Endothelial cell of umbilical vein (primary cell): ENCODE measurements around the gene UFSP2. TPM values are rescaled to one million over a fixed set of nuclear protein-coding genes. Genes with fewer than 3 reads are reported as not detected.
A peak's percentile ranks its signal among the peaks of the same experiment; 100 is the strongest.

Source experiments
- Bru-seq: library from RNA; stranded (reverse); fragments of 400-500 nt; gene quantifications from one replicate; lab custom pipeline; 2021; lab: Mats Ljungman, UMichigan
- BruChase-seq, 2 experiments: library from RNA; stranded (reverse); fragments of 400-500 nt; gene quantifications; one replicate each; lab custom pipeline; 2021; lab: Mats Ljungman, UMichigan
- BruUV-seq: library from RNA; stranded (reverse); fragments of 400-500 nt; replicated peaks from 2 replicates; lab custom pipeline; 2021; lab: Mats Ljungman, UMichigan
- CTCF ChIA-PET: fragments of 300-600, 350-600 bp; sonication (Branson Sonifier 250); formaldehyde crosslinking; loops from one replicate; lab custom pipeline; 2021; ENCODE audit warnings: antibody characterized with exemption, inconsistent platforms; lab: Charles Lee
- POLR2A ChIA-PET: fragments of 300-600, 350-600 bp; sonication (Branson Sonifier 250); formaldehyde crosslinking; loops from one replicate; lab custom pipeline; 2021; ENCODE audit warnings: antibody characterized with exemption, inconsistent platforms; lab: Charles Lee
- DNase-seq: peaks from one replicate; pipeline ENCODE4 v3.0.0-alpha.2; 2011; ENCODE audit warnings: low read depth, low spot score
- FAIRE-seq: peaks from 2 replicates; lab custom pipeline; 2011; peaks lifted over from hg19 to GRCh38; lab: Jason Lieb, UNC
- H2AFZ ChIP-seq: 2 replicates; pipeline ENCODE4 v1.6.0; 2012; ENCODE audit warnings: low read depth, low read length, control low read depth, inconsistent platforms
- H3K27ac ChIP-seq: 2 replicates; pipeline ENCODE4 v1.5.1; 2011; ENCODE audit warnings: low read depth, mild to moderate bottlenecking, control low read depth, low read length, moderate library complexity; ENCODE audit not compliant: insufficient read depth
- H3K27me3 ChIP-seq, 2 experiments: 2 replicates each; pipeline versions ENCODE4 v1.6.0 to v1.6.1; 2011; ENCODE audit warnings: low read length in 2 of 2, mixed read lengths in 1 of 2; ENCODE audit not compliant: control insufficient read depth in 2 of 2, insufficient read depth in 2 of 2
- H3K36me3 ChIP-seq, 2 experiments: 2 replicates in 1 of 2; 3 replicates in 1 of 2; pipeline ENCODE4 v1.5.1; 2011; ENCODE audit warnings: low read length in 2 of 2, mild to moderate bottlenecking in 1 of 2, moderate library complexity in 1 of 2; ENCODE audit not compliant: control insufficient read depth in 2 of 2, insufficient read depth in 2 of 2; ENCODE audit errors: extremely low read depth in 1 of 2
- H3K4me1 ChIP-seq: 3 replicates; pipeline ENCODE4 v1.5.1; 2011; ENCODE audit warnings: mild to moderate bottlenecking, low read length; ENCODE audit not compliant: control insufficient read depth, insufficient read depth; ENCODE audit errors: extremely low read depth
- H3K4me2 ChIP-seq: 2 replicates; pipeline ENCODE4 v1.6.1; 2011; ENCODE audit warnings: low read length, control low read depth, mixed read lengths; ENCODE audit not compliant: insufficient read depth
- H3K4me3 ChIP-seq, 3 experiments: fragments of 200-600 bp in 1 of 3; sonication (generic), shearing (Covaris generic) in 1 of 3; replicated peaks in 1 of 3; 2 replicates each; pipeline ENCODE4 v1.5.1; 2011 to 2016; ENCODE audit warnings: control low read depth in 3 of 3, low read length in 3 of 3, mild to moderate bottlenecking in 2 of 3, inconsistent platforms in 1 of 3, low read depth in 1 of 3, moderate library complexity in 1 of 3; ENCODE audit not compliant: insufficient read depth in 1 of 3
- H3K79me2 ChIP-seq: 2 replicates; pipeline ENCODE4 v1.6.0; 2012; ENCODE audit warnings: low read length, inconsistent platforms; ENCODE audit not compliant: control insufficient read depth, insufficient read depth
- H3K9ac ChIP-seq: replicated peaks from 2 replicates; pipeline ENCODE3; 2011; ENCODE audit warnings: low read length, control low read depth; ENCODE audit not compliant: insufficient read depth; ENCODE audit errors: extremely low read depth
- H3K9me1 ChIP-seq: replicated peaks from 3 replicates; pipeline ENCODE4 v1.6.0; 2011; ENCODE audit warnings: mild to moderate bottlenecking, low read length; ENCODE audit not compliant: control insufficient read depth, insufficient read depth; ENCODE audit errors: extremely low read depth
- H3K9me3 ChIP-seq: replicated peaks from 2 replicates; pipeline ENCODE4 v1.5.1; 2012; ENCODE audit warnings: low read length, inconsistent platforms; ENCODE audit not compliant: control insufficient read depth, insufficient read depth
- H4K20me1 ChIP-seq: replicated peaks from 2 replicates; pipeline ENCODE3; 2011; ENCODE audit warnings: mild to moderate bottlenecking, low read length; ENCODE audit not compliant: control insufficient read depth, insufficient read depth; ENCODE audit errors: extremely low read depth
- EZH2 ChIP-seq: IDR thresholded peaks from 2 replicates; pipeline ENCODE4 v1.6.1; 2012; ENCODE audit warnings: borderline replicate concordance, low read depth, mild to moderate bottlenecking, moderate library complexity, low read length, inconsistent platforms; ENCODE audit not compliant: severe bottlenecking
- GATA2 ChIP-seq: IDR thresholded peaks from 2 replicates; pipeline ENCODE4 v1.7.0; 2011; ENCODE audit warnings: low read depth, mild to moderate bottlenecking, moderate library complexity, mixed read lengths, low read length; ENCODE audit not compliant: insufficient read length, insufficient read depth
- POLR2A ChIP-seq: IDR thresholded peaks from 2 replicates; pipeline ENCODE4 v1.6.1; 2012; ENCODE audit warnings: low read depth, mild to moderate bottlenecking, control low read depth, low read length
- POLR2AphosphoS5 ChIP-seq: IDR thresholded peaks from 2 replicates; pipeline ENCODE4 v1.6.1; 2012; ENCODE audit warnings: low read depth, mild to moderate bottlenecking, control low read depth, low read length, moderate library complexity; ENCODE audit not compliant: insufficient read depth
- dilution Hi-C: fragments of 300-500 bp; cut with MboI; formaldehyde crosslinking; loops from one replicate; pipeline ENCODE4 v1.15.0; 2019; ENCODE audit warnings: low sequenced_read_pairs; ENCODE audit not compliant: extremely low pct_ligation_motif_present
- intact Hi-C: fragments of 100-400 bp; cut with micrococcal nuclease; formaldehyde crosslinking; loops from one replicate; pipeline ENCODE4 v1.10.0; 2022
- long read RNA-seq: library from polyadenylated mRNA; stranded (forward); transcript quantifications from one replicate; pipeline ENCODE4 v2.0.0, GENCODE V29; 2021
- polyA minus RNA-seq, 3 experiments: library from RNA; depleted of rRNA, polyadenylated mRNA; stranded (reverse); fragments of >200 nt; gene quantifications; 1 replicate in 1 of 3; 2 replicates in 2 of 3; pipeline ENCODE4 v1.2.3, GENCODE V29; 2011
- polyA plus RNA-seq, 4 experiments: library from polyadenylated mRNA; depleted of rRNA in 3 of 4; stranded (reverse) in 3 of 4; unstranded in 1 of 4; fragments of >200 nt; gene quantifications; 2 replicates each; pipeline versions ENCODE4 v1.2.1 to v1.2.3, GENCODE V29; 2011 to 2012; ENCODE audit warnings: missing spikeins in 1 of 4
- total RNA-seq: library from RNA; stranded (reverse); gene quantifications from 2 replicates; pipeline ENCODE4 v1.2.3, GENCODE V29; 2021
- TF ChIP-seq, protein P1 (sequence below): IDR thresholded peaks from 2 replicates; pipeline ENCODE4 v1.6.1; 2011; ENCODE audit not compliant: insufficient read depth, insufficient read length

UFSP2 gene, protein sequence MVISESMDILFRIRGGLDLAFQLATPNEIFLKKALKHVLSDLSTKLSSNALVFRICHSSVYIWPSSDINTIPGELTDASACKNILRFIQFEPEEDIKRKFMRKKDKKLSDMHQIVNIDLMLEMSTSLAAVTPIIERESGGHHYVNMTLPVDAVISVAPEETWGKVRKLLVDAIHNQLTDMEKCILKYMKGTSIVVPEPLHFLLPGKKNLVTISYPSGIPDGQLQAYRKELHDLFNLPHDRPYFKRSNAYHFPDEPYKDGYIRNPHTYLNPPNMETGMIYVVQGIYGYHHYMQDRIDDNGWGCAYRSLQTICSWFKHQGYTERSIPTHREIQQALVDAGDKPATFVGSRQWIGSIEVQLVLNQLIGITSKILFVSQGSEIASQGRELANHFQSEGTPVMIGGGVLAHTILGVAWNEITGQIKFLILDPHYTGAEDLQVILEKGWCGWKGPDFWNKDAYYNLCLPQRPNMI
- total RNA-seq (25.2 and 26.7 TPM in 2 replicates), polyA plus RNA-seq (17.0 and 25.2 TPM in 2 replicates), polyA minus RNA-seq (27.2 and 42.3 TPM in 2 replicates), Bru-seq, nascent RNA (percentile 75 among the genes with signal in this experiment), BruChase-seq, experiment 1, labeled RNA remaining after a 6-hour chase (percentile 67 among the genes with signal in this experiment), BruChase-seq, experiment 2, labeled RNA remaining after a 2-hour chase (percentile 74 among the genes with signal in this experiment)
- polyA plus RNA-seq (2011; cell fraction: cytosol; rRNA removed), result 28.1 and 30.4 TPM in 2 replicates
- polyA plus RNA-seq (2011; cell fraction: nucleus; rRNA removed), result 18.2 and 19.8 TPM in 2 replicates
- 19.5 and 26.3 TPM in 2 replicates for polyA plus RNA-seq (2012)
- 14.6 TPM for polyA minus RNA-seq (2011; cell fraction: cytosol; rRNA and poly(A)+ RNA removed)
- 26.5 and 28.1 TPM in 2 replicates for polyA minus RNA-seq (2011; cell fraction: nucleus; rRNA and poly(A)+ RNA removed)
- long read RNA-seq, transcript UFSP2-201 (12 exons, 1,630 nt), result major isoform, 51 of 61 reads
- long read RNA-seq, partial matches to known transcripts, result 5 of 61 reads
- long read RNA-seq, other reads (novel, unspliced or antisense), result 4 of 61 reads

DNA sequence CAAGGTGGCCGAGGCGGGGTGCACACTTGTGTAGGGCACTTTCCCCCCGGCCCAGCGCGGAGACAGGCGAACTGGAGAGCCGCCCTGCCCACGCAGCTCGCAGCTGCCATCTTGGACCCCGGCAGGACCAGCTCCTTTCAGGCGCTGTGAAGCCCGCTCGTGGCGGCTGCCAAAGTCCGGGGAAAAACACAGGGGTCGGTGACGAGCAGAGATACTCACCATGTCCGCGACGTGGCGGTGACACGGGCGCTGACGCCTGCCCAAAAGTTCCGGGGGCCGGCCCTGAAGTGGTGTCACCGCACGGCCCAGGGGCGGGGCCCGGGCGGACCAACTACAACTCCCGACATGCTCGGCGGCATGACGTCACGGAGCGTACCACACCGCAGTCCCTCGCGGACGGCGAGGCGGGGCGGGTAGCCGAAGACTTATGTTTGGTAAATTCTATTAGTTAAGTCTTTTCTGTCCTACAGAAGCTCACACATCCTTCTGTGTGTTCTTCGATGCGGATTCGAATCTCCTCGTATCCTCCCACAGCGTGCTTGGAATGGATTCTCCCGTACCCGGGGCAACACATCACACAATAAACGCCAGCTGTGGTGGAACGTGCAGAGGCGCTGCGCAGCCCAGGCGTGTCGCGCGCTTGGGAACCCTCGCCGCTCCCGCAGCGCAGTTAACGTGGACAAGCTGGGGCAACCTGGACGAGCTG, at the start of gene UFSP2:
UFSP2 (minus strand) TSS at position 318 of the 706 bp plus-strand sequence; CDS start at position 222, 96 bp downstream.
- FAIRE-seq, result peak; percentile 86
- H3K9me1 ChIP-seq, result no peaks in the 10 kb centered on the region
- H3K9ac ChIP-seq, result peak within 1 kb of the TSS; percentile 99
- no peaks in the 10 kb centered on the region for H4K20me1 ChIP-seq
- DNase-seq, result peak; percentile 93
- H3K4me2 ChIP-seq, result peak within 1 kb of the TSS; percentile 84
- dilution Hi-C loops, result no loop called here
- H3K4me3 ChIP-seq, result peak within 1 kb of the TSS; percentile 59 to 90 (median 69)
- no peaks in the 10 kb centered on the region for H3K27me3 ChIP-seq
- no peaks in the 10 kb centered on the region for H3K9me3 ChIP-seq
- ChIA-PET POLR2A (interaction anchor here (0.7 to 1.1 kb wide), 3 partner anchors 12 to 30 kb away, joined by 3 to 4 read pairs (median 3); partner anchors contain the start of genes ANKRD37 and LRP2BP), CTCF (interaction anchor here (1.0 to 3.2 kb wide), 9 partner anchors 10 to 613 kb away, joined by 3 to 22 read pairs (median 5); partner anchors contain the start of genes ANKRD37, LRP2BP and SNX25)
- H3K79me2 ChIP-seq, result peaks cover 14% of the 10 kb centered on the region
- H3K4me1 ChIP-seq, result peaks cover 8% of the 10 kb centered on the region
- intact Hi-C loops, result loop anchor here (1.0 to 2.0 kb wide), 6 partner anchors 29 to 613 kb away; partner anchors contain the start of genes ANKRD37, CCDC110 and CFAP97
- H2AFZ ChIP-seq, result peak within 1 kb of the TSS; percentile 80
- peak within 1 kb of the TSS; percentile 96 for H3K27ac ChIP-seq
- TF ChIP-seq POLR2AphosphoS5, result peak; percentile 11
- TF ChIP-seq POLR2A, result no peak
- TF ChIP-seq, protein P1, sequence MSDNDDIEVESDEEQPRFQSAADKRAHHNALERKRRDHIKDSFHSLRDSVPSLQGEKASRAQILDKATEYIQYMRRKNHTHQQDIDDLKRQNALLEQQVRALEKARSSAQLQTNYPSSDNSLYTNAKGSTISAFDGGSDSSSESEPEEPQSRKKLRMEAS, result peak; percentile 85
- no peak for TF ChIP-seq EZH2
- no peak for TF ChIP-seq GATA2
- TSS peak; percentile 61 for BruUV-seq
- no peaks in the 10 kb centered on the region for H3K36me3 ChIP-seq
